Thoracic aorta (tissue), 2 donors: ENCODE measurements around the gene SKAP1. TPM values are rescaled to one million over a fixed set of nuclear protein-coding genes. Genes with fewer than 3 reads are reported as not detected.

ENCODE experiments used
- ATAC-seq: fragments of 150-250 bp; one replicate; pipeline ENCODE4 v1.8.0; 2017; ENCODE audit warnings: low read depth; ENCODE audit not compliant: insufficient number of reproducible peaks, low FRiP score
- DNase-seq: peaks from one replicate; pipeline ENCODE4 v3.0.0-alpha.2; 2020; ENCODE audit warnings: low spot score
- H3K27ac ChIP-seq, 2 donors: fragments of 200-600 bp; sonication (generic); 1 replicate in 1 of 2; 2 replicates in 1 of 2; pipeline ENCODE4 v1.5.1; 2016; ENCODE audit warnings: mild to moderate bottlenecking in 2 of 2, moderate library complexity in 2 of 2
- H3K27me3 ChIP-seq: fragments of 200-600 bp; sonication (generic); replicated peaks from 2 replicates; pipeline ENCODE4 v1.6.0; 2016; ENCODE audit warnings: mild to moderate bottlenecking; ENCODE audit not compliant: insufficient read depth
- H3K36me3 ChIP-seq: fragments of 200-600 bp; sonication (generic); one replicate; pipeline ENCODE4 v1.5.1; 2016
- H3K4me1 ChIP-seq, 2 donors: fragments of 200-600 bp; sonication (generic); 1 replicate in 1 of 2; 2 replicates in 1 of 2; pipeline versions ENCODE4 v1.5.1 to v1.6.0; 2016; ENCODE audit warnings: low read depth in 2 of 2, mild to moderate bottlenecking in 1 of 2; ENCODE audit not compliant: control insufficient read depth in 1 of 2
- H3K4me3 ChIP-seq: fragments of 200-600 bp; sonication (generic); 2 replicates; pipeline ENCODE4 v1.5.1; 2016; ENCODE audit warnings: mild to moderate bottlenecking
- H3K9me3 ChIP-seq: fragments of 200-600 bp; sonication (generic); 2 replicates; pipeline ENCODE4 v1.5.1; 2016
- CTCF ChIP-seq: fragments of 200-600 bp; sonication (generic); IDR thresholded peaks from one replicate; pipeline ENCODE4 v1.5.1; 2019; ENCODE audit warnings: antibody characterized with exemption
- total RNA-seq, 2 donors: library from RNA; depleted of rRNA; stranded (reverse); fragments of >200 nt; gene quantifications; one replicate each; pipeline versions ENCODE4 v1.1.0 to v1.2.3, GENCODE V29; 2016

Gene SKAP1
- total RNA-seq, 2 donors from 2014 or later = 2.6 TPM; not detected in 1

GRCh38 chr17:48241131-48241591 lies 188.9 kb downstream of the SKAP1 start:
- peaks cover 8 to 23% of the 10 kb centered on the region in 2 donors for H3K4me1 ChIP-seq
- no peak for TF ChIP-seq CTCF
- no peaks in the 10 kb centered on the region for H3K9me3 ChIP-seq
- H3K27me3 ChIP-seq = no peaks in the 10 kb centered on the region
- ATAC-seq (no peak), DNase-seq (no peak)
- no peak overlapping the region for H3K4me3 ChIP-seq
- no peak overlapping the region for H3K27ac ChIP-seq
- no peaks in the 10 kb centered on the region for H3K36me3 ChIP-seq

DNA sequence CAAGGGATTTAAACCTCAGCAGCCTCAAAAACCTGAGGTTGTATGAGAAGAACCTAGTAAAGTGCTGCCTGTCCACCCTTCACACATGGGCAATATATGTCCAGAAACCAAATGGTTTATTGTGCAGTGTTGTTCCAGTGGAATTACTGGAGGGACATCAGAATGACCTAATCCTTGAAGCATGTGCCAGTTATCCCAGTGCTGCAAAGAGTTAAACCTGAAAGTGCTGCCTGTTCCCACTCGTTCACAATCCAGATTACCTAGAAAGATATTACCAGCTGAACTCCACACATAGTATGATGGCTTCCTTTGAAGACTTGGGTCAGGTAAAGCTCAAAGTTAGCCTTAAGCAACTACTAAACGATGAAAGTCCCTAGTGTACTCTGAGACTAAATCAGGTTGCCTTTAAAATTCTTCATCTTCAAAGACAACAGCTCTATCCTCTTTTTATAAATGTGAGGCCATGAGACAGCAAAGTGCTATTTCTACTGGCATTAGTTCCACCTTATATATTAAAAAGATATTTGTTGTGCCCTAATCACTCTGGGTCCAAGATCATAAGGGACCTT lies 189.4 kb downstream of the SKAP1 start:
- H3K27me3 ChIP-seq = no peaks in the 10 kb centered on the region
- peaks cover 8 to 23% of the 10 kb centered on the region in 2 donors for H3K4me1 ChIP-seq
- no peaks in the 10 kb centered on the region for H3K9me3 ChIP-seq
- ATAC-seq = no peak
- no peak overlapping the region for H3K27ac ChIP-seq
- DNase-seq = no peak
- no peaks in the 10 kb centered on the region for H3K36me3 ChIP-seq
- H3K4me3 ChIP-seq = no peak overlapping the region
- TF ChIP-seq CTCF = no peak

GRCh38 chr17:48240122-48240521 lies 189.9 kb downstream of the SKAP1 start:
- ATAC-seq (no peak), DNase-seq (no peak)
- no peak overlapping the region for H3K4me3 ChIP-seq
- no peaks in the 10 kb centered on the region for H3K27me3 ChIP-seq
- H3K4me1 ChIP-seq = peaks cover 8 to 23% of the 10 kb centered on the region in 2 donors
- H3K27ac ChIP-seq = no peak overlapping the region
- H3K9me3 ChIP-seq = no peaks in the 10 kb centered on the region
- H3K36me3 ChIP-seq = no peaks in the 10 kb centered on the region
- no peak for TF ChIP-seq CTCF

- no peak overlapping the region for H3K27ac ChIP-seq
- no peak for TF ChIP-seq CTCF
- H3K4me3 ChIP-seq = no peak overlapping the region
- DNase-seq (no peak), ATAC-seq (no peak)
- H3K9me3 ChIP-seq = no peaks in the 10 kb centered on the region
- H3K27me3 ChIP-seq = no peaks in the 10 kb centered on the region
- H3K36me3 ChIP-seq = no peaks in the 10 kb centered on the region
- H3K4me1 ChIP-seq = peaks cover 8 to 23% of the 10 kb centered on the region in 2 donors
Observed at GRCh38 chr17:48239603-48239995, 190.4 kb downstream of the SKAP1 start.

- Histone ChIP-seq H3K27me3 (no peaks in the 10 kb centered on the region), H3K4me3 (no peak overlapping the region), H3K36me3 (no peaks in the 10 kb centered on the region), H3K27ac (no peak overlapping the region), H3K4me1 (peaks cover 8 to 23% of the 10 kb centered on the region in 2 donors), H3K9me3 (no peaks in the 10 kb centered on the region)
- DNase-seq (no peak), ATAC-seq (no peak)
- TF ChIP-seq CTCF = no peak
Observed at GRCh38 chr17:48238933-48239602, 190.9 kb downstream of the SKAP1 start.
